ENCODE data around the gene IFNLR1. TPM values are rescaled to one million over a fixed set of nuclear protein-coding genes. Genes with fewer than 3 reads are reported as not detected.

Gene IFNLR1
- total RNA-seq, 1 donor, result not detected

DNA sequence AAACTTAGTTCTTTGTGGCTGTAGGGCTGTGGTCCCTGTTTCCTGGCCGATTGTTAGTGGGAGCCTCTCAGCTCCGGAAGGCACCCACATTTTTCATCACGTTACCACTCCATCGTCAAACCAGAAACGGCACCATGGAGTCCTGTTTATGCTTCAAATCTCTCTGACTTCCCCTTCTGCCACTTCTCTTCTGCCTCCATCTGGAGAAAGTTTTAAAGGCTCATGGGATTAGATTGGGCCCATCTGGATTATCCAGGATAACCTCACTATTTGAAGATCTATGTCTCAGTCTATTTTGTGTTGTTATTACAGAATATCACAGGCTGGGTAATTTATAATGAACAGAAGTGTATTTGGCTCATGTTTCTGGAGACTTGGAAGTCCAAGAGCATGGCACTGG lies 24.9 kb downstream of the IFNLR1 start:
- no peak overlapping the region for H3K4me3 ChIP-seq (ENCODE audit: insufficient read depth, low read length)
- TF ChIP-seq, protein P1, sequence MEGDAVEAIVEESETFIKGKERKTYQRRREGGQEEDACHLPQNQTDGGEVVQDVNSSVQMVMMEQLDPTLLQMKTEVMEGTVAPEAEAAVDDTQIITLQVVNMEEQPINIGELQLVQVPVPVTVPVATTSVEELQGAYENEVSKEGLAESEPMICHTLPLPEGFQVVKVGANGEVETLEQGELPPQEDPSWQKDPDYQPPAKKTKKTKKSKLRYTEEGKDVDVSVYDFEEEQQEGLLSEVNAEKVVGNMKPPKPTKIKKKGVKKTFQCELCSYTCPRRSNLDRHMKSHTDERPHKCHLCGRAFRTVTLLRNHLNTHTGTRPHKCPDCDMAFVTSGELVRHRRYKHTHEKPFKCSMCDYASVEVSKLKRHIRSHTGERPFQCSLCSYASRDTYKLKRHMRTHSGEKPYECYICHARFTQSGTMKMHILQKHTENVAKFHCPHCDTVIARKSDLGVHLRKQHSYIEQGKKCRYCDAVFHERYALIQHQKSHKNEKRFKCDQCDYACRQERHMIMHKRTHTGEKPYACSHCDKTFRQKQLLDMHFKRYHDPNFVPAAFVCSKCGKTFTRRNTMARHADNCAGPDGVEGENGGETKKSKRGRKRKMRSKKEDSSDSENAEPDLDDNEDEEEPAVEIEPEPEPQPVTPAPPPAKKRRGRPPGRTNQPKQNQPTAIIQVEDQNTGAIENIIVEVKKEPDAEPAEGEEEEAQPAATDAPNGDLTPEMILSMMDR (IDR thresholded peaks at IDR 0.05; ENCODE audit: extremely low read depth, low read depth, low read length), result no peak
- H2AFZ ChIP-seq (ENCODE audit: low read length), result no peak overlapping the region
- H3K4me2 ChIP-seq (ENCODE audit: insufficient read depth, low read length), result no peak overlapping the region
- no peaks in the 10 kb centered on the region for H3K9me3 ChIP-seq (ENCODE audit: low read depth, low read length)
- no peaks in the 10 kb centered on the region for H3K36me3 ChIP-seq (ENCODE audit: insufficient read depth, low read length)
- DNase-seq (ENCODE audit: insufficient read length, low spot score, missing footprints), result no peak
- no peaks in the 10 kb centered on the region for H3K79me2 ChIP-seq (ENCODE audit: insufficient read depth, low read length)
- no peaks in the 10 kb centered on the region for H3K4me1 ChIP-seq (ENCODE audit: insufficient read depth, low read length)
- H3K27me3 ChIP-seq (ENCODE audit: insufficient read depth, low read length), result peaks cover 32% of the 10 kb centered on the region
- no peaks in the 10 kb centered on the region for H4K20me1 ChIP-seq (ENCODE audit: insufficient read depth, low read length)
- no peak overlapping the region for H3K27ac ChIP-seq (ENCODE audit: low read depth, low read length)

DNA sequence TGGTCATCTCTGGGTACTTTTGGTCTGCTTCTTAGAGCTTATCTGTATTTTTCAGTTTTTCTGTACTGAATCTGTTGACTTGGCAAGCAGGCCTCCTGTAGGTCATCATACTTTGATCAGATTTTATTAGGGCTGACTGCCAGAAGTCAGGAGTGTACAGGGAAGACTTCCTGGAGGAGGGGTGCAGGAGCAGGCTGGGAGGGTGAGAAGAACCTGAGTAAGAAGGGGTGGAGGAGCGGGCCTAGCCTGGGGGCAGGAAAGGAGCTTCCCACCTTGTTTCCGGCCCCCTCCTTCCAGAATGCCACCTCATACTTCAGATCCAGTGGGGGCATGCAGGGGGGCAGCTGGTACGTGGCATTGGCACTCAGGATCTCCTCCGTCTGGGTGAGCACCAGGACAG lies 25.8 kb downstream of the IFNLR1 start:
- Histone ChIP-seq H4K20me1 (ENCODE audit: insufficient read depth, low read length) (no peaks in the 10 kb centered on the region), H3K4me3 (ENCODE audit: insufficient read depth, low read length) (no peak overlapping the region), H3K27me3 (ENCODE audit: insufficient read depth, low read length) (peaks cover 28% of the 10 kb centered on the region), H2AFZ (ENCODE audit: low read length) (no peak overlapping the region), H3K9me3 (ENCODE audit: low read depth, low read length) (no peaks in the 10 kb centered on the region), H3K4me1 (ENCODE audit: insufficient read depth, low read length) (no peaks in the 10 kb centered on the region), H3K79me2 (ENCODE audit: insufficient read depth, low read length) (no peaks in the 10 kb centered on the region), H3K4me2 (ENCODE audit: insufficient read depth, low read length) (no peak overlapping the region), H3K27ac (ENCODE audit: low read depth, low read length) (no peak overlapping the region), H3K36me3 (ENCODE audit: insufficient read depth, low read length) (no peaks in the 10 kb centered on the region)
- TF ChIP-seq, protein P1 (IDR thresholded peaks at IDR 0.05; ENCODE audit: extremely low read depth, low read depth, low read length), result no peak
- no peak for DNase-seq (ENCODE audit: insufficient read length, low spot score, missing footprints)

DNA sequence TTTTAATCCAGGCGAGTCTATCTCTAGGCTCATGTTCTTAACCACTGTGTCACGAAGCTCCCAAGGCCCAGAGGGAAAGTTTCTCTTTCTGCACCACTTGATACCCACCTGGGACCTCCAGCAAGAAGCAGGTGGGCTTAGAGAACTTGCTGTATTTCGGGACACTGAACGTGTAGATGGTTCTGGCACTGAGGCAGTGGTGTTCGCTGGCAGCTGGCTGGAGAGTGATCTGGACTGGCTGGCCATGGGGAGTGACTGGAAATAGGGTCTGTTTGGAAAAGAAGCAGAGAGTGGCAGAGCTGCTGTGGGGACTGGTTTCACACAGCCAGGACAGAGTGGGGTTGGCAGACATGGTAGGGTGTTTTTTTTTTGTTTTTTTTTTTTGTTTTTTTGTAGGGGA lies 27.7 kb downstream of the IFNLR1 start:
- Histone ChIP-seq H3K79me2 (ENCODE audit: insufficient read depth, low read length) (no peaks in the 10 kb centered on the region), H3K4me1 (ENCODE audit: insufficient read depth, low read length) (no peaks in the 10 kb centered on the region), H2AFZ (ENCODE audit: low read length) (no peak overlapping the region), H3K27ac (ENCODE audit: low read depth, low read length) (no peak overlapping the region), H3K9me3 (ENCODE audit: low read depth, low read length) (no peaks in the 10 kb centered on the region), H4K20me1 (ENCODE audit: insufficient read depth, low read length) (no peaks in the 10 kb centered on the region), H3K4me3 (ENCODE audit: insufficient read depth, low read length) (no peak overlapping the region), H3K4me2 (ENCODE audit: insufficient read depth, low read length) (no peak overlapping the region), H3K36me3 (ENCODE audit: insufficient read depth, low read length) (no peaks in the 10 kb centered on the region), H3K27me3 (ENCODE audit: insufficient read depth, low read length) (peaks cover 29% of the 10 kb centered on the region)
- TF ChIP-seq, protein P1 (IDR thresholded peaks at IDR 0.05; ENCODE audit: extremely low read depth, low read depth, low read length), result no peak
- no peak for DNase-seq (ENCODE audit: insufficient read length, low spot score, missing footprints)

DNA sequence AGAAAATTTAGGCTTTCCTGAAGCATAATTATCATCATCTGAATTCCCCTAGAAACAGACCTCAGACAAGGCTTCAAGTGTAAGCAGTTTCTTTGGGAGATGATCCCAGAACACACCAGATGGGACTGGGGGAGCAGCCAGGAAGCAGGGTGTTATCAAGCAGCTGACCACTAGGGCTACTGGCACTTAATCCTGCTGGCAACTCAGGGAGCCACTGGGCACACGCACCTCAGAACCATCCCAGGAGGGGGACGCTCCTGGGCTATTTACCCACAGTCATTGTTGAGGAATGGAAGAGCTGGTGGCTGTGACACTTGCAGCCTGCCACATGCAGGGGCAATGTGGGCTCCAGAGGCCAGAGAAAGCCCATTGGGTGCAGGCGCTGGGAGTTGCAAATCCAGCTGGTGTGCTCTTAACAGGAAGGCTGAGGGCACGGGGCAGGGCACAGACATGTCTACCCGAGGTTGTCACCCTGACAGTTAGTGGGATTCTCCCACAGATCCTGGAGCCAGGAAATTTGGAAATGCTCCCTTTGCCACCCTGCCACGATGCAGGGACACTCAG lies 29.1 kb downstream of the IFNLR1 start:
- Histone ChIP-seq H3K36me3 (ENCODE audit: insufficient read depth, low read length) (no peaks in the 10 kb centered on the region), H3K9me3 (ENCODE audit: low read depth, low read length) (no peaks in the 10 kb centered on the region), H3K79me2 (ENCODE audit: insufficient read depth, low read length) (no peaks in the 10 kb centered on the region), H3K4me3 (ENCODE audit: insufficient read depth, low read length) (no peak overlapping the region), H3K4me1 (ENCODE audit: insufficient read depth, low read length) (no peaks in the 10 kb centered on the region), H4K20me1 (ENCODE audit: insufficient read depth, low read length) (no peaks in the 10 kb centered on the region), H3K4me2 (ENCODE audit: insufficient read depth, low read length) (no peak overlapping the region), H3K27ac (ENCODE audit: low read depth, low read length) (no peak overlapping the region), H3K27me3 (ENCODE audit: insufficient read depth, low read length) (peaks cover 22% of the 10 kb centered on the region), H2AFZ (ENCODE audit: low read length) (no peak overlapping the region)
- TF ChIP-seq, protein P1 (IDR thresholded peaks at IDR 0.05; ENCODE audit: extremely low read depth, low read depth, low read length), result peak; percentile 53
- DNase-seq (ENCODE audit: insufficient read length, low spot score, missing footprints), result no peak

Data from osteoblast (primary cell).